Hepatocyte (in vitro differentiated cells): ENCODE data around the gene PLEKHG3. TPM values are rescaled to one million over a fixed set of nuclear protein-coding genes. Genes with fewer than 3 reads are reported as not detected.

Source experiments
- DNase-seq: peaks from one replicate; pipeline ENCODE4 v3.0.0-alpha.2; 2016; ENCODE audit warnings: low spot score
- H2AFZ ChIP-seq: fragments of 200-600 bp; sonication (generic); 2 replicates; pipeline ENCODE4 v1.6.0; 2016; ENCODE audit warnings: antibody characterized with exemption, mild to moderate bottlenecking
- H3K27ac ChIP-seq: fragments of 200-600 bp; sonication (generic); 2 replicates; pipeline ENCODE4 v1.5.1; 2016; ENCODE audit warnings: mild to moderate bottlenecking
- H3K27me3 ChIP-seq: fragments of 200-600 bp; sonication (generic); 2 replicates; pipeline ENCODE4 v1.6.1; 2016
- H3K36me3 ChIP-seq: fragments of 200-600 bp; sonication (generic); replicated peaks from 2 replicates; pipeline ENCODE4 v1.5.1; 2016; ENCODE audit warnings: low read depth; ENCODE audit not compliant: insufficient read depth
- H3K4me1 ChIP-seq: fragments of 200-600 bp; sonication (generic); 2 replicates; pipeline ENCODE4 v1.5.1; 2016; ENCODE audit warnings: mild to moderate bottlenecking, moderate library complexity; ENCODE audit not compliant: insufficient read depth
- H3K4me2 ChIP-seq: fragments of 200-600 bp; sonication (generic); 2 replicates; pipeline ENCODE4 v1.6.0; 2016
- H3K4me3 ChIP-seq: fragments of 200-600 bp; sonication (generic); 2 replicates; pipeline ENCODE4 v1.5.1; 2016; ENCODE audit warnings: mild to moderate bottlenecking
- H3K79me2 ChIP-seq: fragments of 200-600 bp; sonication (generic); 2 replicates; pipeline ENCODE4 v1.6.0; 2017; ENCODE audit warnings: mild to moderate bottlenecking
- H3K9me2 ChIP-seq: fragments of 200-600 bp; sonication (generic); replicated peaks from 2 replicates; pipeline ENCODE4 v1.6.0; 2017; ENCODE audit warnings: mild to moderate bottlenecking; ENCODE audit not compliant: insufficient read depth
- H3K9me3 ChIP-seq: fragments of 200-600 bp; sonication (generic); 2 replicates; pipeline ENCODE4 v1.5.1; 2016; ENCODE audit warnings: low read depth, mild to moderate bottlenecking
- H4K20me1 ChIP-seq: fragments of 200-600 bp; sonication (generic); 2 replicates; pipeline ENCODE4 v1.6.0; 2016; ENCODE audit warnings: mild to moderate bottlenecking; ENCODE audit not compliant: insufficient read depth, poor library complexity, severe bottlenecking
- CTCF ChIP-seq: fragments of 200-600 bp; sonication (generic); IDR thresholded peaks from 2 replicates; pipeline ENCODE4 v1.5.1; 2016; ENCODE audit warnings: antibody characterized with exemption, mild to moderate bottlenecking; ENCODE audit not compliant: poor library complexity
- EZH2 ChIP-seq: fragments of 200-600 bp; sonication (generic); IDR thresholded peaks from 2 replicates; pipeline ENCODE4 v1.6.1; 2016; ENCODE audit warnings: antibody characterized with exemption, mild to moderate bottlenecking, borderline replicate concordance
- EZH2phosphoT487 ChIP-seq: fragments of 200-600 bp; sonication (generic); IDR thresholded peaks from one replicate; pipeline ENCODE4 v1.6.1; 2018; ENCODE audit warnings: antibody characterized with exemption, mild to moderate bottlenecking, low read depth, moderate library complexity; ENCODE audit not compliant: unreplicated experiment, severe bottlenecking
- WGBS: methylation state at CpG from one replicate; pipeline ENCODE4 v1.1.6; 2016; ENCODE audit warnings: low lambda C conversion rate; ENCODE audit errors: missing lambda C conversion rate; 5-methylcytosine and 5-hydroxymethylcytosine counted together
- polyA plus RNA-seq: library from polyadenylated mRNA; unstranded; fragments of >200 nt; fragmentation: Nextera tagmentation; extraction: Ambion mirVana; gene quantifications from 2 replicates; pipeline ENCODE4 v1.2.1, GENCODE V29; 2016
- total RNA-seq: library from RNA; depleted of rRNA; stranded (reverse); fragments of >200 nt; gene quantifications from 2 replicates; pipeline ENCODE4 v1.2.3, GENCODE V29; 2014

The PLEKHG3 gene
- total and polyA plus RNA-seq, 2 experiments from 2014 or later, result 42.7 to 54.2 TPM

DNA sequence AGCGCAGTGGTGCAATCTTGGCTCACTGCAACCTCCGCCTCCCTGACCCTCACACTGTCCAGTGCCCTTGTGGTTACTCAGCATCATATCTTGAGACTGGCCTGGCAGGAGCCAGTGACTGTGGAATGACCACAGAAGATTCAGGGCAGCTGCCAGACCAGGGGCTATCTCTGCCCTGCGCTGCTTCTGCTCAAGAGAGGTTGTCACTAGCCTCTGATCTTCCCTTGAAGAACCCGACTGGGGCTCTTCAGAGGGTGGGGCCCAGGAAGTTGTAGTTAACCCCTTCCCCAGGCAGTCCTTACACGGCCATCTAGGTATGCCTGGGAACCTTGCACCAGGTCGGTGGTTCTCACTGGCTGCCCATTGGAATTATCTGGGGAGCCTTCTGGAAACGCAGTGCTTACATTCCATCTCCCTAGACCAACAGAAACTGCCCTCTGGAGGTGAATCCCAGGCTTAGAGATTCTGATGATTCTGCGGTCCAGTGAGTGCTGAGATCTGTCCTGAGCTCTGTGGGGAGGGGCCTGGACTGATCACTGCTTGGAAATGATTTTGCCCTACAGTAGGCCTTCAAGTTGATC lies 41.4 kb downstream of the PLEKHG3 start:
- Histone ChIP-seq H2AFZ (no peak overlapping the region), H3K4me2 (no peak overlapping the region), H3K27ac (no peak overlapping the region), H3K79me2 (no peaks in the 10 kb centered on the region), H3K4me1 (peaks cover 3% of the 10 kb centered on the region), H3K27me3 (no peaks in the 10 kb centered on the region), H3K4me3 (no peak overlapping the region), H4K20me1 (no peaks in the 10 kb centered on the region), H3K36me3 (no peaks in the 10 kb centered on the region), H3K9me2 (no peaks in the 10 kb centered on the region), H3K9me3 (no peaks in the 10 kb centered on the region)
- TF ChIP-seq EZH2phosphoT487, result no peak
- peak; percentile 29 for TF ChIP-seq CTCF
- no peak for DNase-seq
- 58% methylated on average over 8 of the region's 8 CpGs for WGBS

GRCh38 chr14:64746298-64747250 lies 42.4 kb downstream of the PLEKHG3 start:
- Histone ChIP-seq H3K4me3 (no peak overlapping the region), H2AFZ (no peak overlapping the region), H4K20me1 (no peaks in the 10 kb centered on the region), H3K4me1 (peaks cover 3% of the 10 kb centered on the region), H3K9me2 (no peaks in the 10 kb centered on the region), H3K27ac (no peak overlapping the region), H3K79me2 (no peaks in the 10 kb centered on the region), H3K9me3 (no peaks in the 10 kb centered on the region), H3K27me3 (no peaks in the 10 kb centered on the region), H3K36me3 (no peaks in the 10 kb centered on the region), H3K4me2 (no peak overlapping the region)
- WGBS, result 89% methylated on average over 10 of the region's 12 CpGs
- TF ChIP-seq CTCF (no peak), EZH2 (no peak), EZH2phosphoT487 (no peak)
- no peak for DNase-seq

GRCh38 chr14:64747327-64747726 lies 43.1 kb downstream of the PLEKHG3 start:
- Histone ChIP-seq H3K27ac (no peak overlapping the region), H3K4me3 (no peak overlapping the region), H4K20me1 (no peaks in the 10 kb centered on the region), H3K4me1 (peaks cover 3% of the 10 kb centered on the region), H3K36me3 (no peaks in the 10 kb centered on the region), H3K27me3 (no peaks in the 10 kb centered on the region), H3K9me2 (no peaks in the 10 kb centered on the region), H2AFZ (no peak overlapping the region), H3K79me2 (no peaks in the 10 kb centered on the region), H3K4me2 (no peak overlapping the region), H3K9me3 (no peaks in the 10 kb centered on the region)
- 96% methylated on average over 5 of the region's 5 CpGs for WGBS
- TF ChIP-seq EZH2, result no peak
- no peak for TF ChIP-seq CTCF
- TF ChIP-seq EZH2phosphoT487, result no peak
- no peak for DNase-seq
